Naive thymus-derived CD4-positive, alpha-beta T cell (primary cell): ENCODE measurements around the gene CHCHD6. TPM values are rescaled to one million over a fixed set of nuclear protein-coding genes. Genes with fewer than 3 reads are reported as not detected.

Experiments
- ATAC-seq: fragments of 150-1000 bp; cut with Tn5 transposase; 2 replicates; pipeline ENCODE4 v1.10.0; 2021; ENCODE audit warnings: mild to moderate bottlenecking, moderate library complexity
- CTCF ChIA-PET: fragments of 350-600 bp; sonication (Branson Sonifier 250); formaldehyde crosslinking; loops from one replicate; lab custom pipeline; 2021; ENCODE audit warnings: antibody characterized with exemption; lab: Charles Lee
- POLR2A ChIA-PET: fragments of 350-600 bp; sonication (Branson Sonifier 250); formaldehyde crosslinking; loops from one replicate; lab custom pipeline; 2021; ENCODE audit warnings: antibody characterized with exemption, inconsistent platforms; lab: Charles Lee
- DNase-seq, 9 donors: peaks; one replicate each; pipeline versions ENCODE4 v3.0.0 to v3.0.0-alpha.2; 2020 to 2022; ENCODE audit warnings: mixed read lengths in 1 of 9
- H3K27ac ChIP-seq: one replicate; pipeline ENCODE4 v1.7.0; 2013; ENCODE audit warnings: mild to moderate bottlenecking, low read depth, low read length, moderate library complexity
- H3K27me3 ChIP-seq, 2 donors: one replicate each; pipeline ENCODE4 v1.7.0; 2013; ENCODE audit warnings: low read length in 2 of 2, mild to moderate bottlenecking in 2 of 2, moderate library complexity in 2 of 2; ENCODE audit not compliant: control insufficient read depth in 2 of 2, insufficient read depth in 2 of 2
- H3K36me3 ChIP-seq, 3 experiments: 1 replicate in 2 of 3; 2 replicates in 1 of 3; pipeline ENCODE4 v1.7.0; 2013; ENCODE audit warnings: low read length in 3 of 3, mild to moderate bottlenecking in 3 of 3, moderate library complexity in 1 of 3; ENCODE audit not compliant: insufficient read depth in 3 of 3, control insufficient read depth in 2 of 3
- H3K4me1 ChIP-seq, 2 donors: one replicate each; pipeline ENCODE4 v1.7.0; 2013; ENCODE audit warnings: low read length in 2 of 2, mild to moderate bottlenecking in 2 of 2, moderate library complexity in 1 of 2; ENCODE audit not compliant: control insufficient read depth in 2 of 2, insufficient read depth in 2 of 2
- H3K4me3 ChIP-seq: 2 replicates; pipeline ENCODE4 v1.7.0; 2013; ENCODE audit warnings: mild to moderate bottlenecking, low read length
- H3K9me3 ChIP-seq, 3 experiments: 1 replicate in 2 of 3; 2 replicates in 1 of 3; pipeline ENCODE4 v1.7.0; 2013; ENCODE audit warnings: low read length in 3 of 3; ENCODE audit not compliant: control insufficient read depth in 2 of 3
- H3K27ac Mint-ChIP-seq, 9 donors: one replicate each; pipeline ENCODE4 v1.8.0; 2020 to 2022; ENCODE audit warnings: mixed read lengths in 9 of 9, mild to moderate bottlenecking in 8 of 9, moderate library complexity in 5 of 9, inconsistent platforms in 2 of 9
- H3K27me3 Mint-ChIP-seq, 5 donors: one replicate each; pipeline ENCODE4 v1.8.0; 2021 to 2022; ENCODE audit warnings: mixed read lengths in 5 of 5, mild to moderate bottlenecking in 1 of 5
- H3K36me3 Mint-ChIP-seq, 5 donors: one replicate each; pipeline ENCODE4 v1.8.0; 2020 to 2022; ENCODE audit warnings: mixed read lengths in 5 of 5, mild to moderate bottlenecking in 3 of 5, inconsistent platforms in 1 of 5
- H3K4me1 Mint-ChIP-seq, 7 donors: one replicate each; pipeline ENCODE4 v1.8.0; 2020 to 2022; ENCODE audit warnings: mixed read lengths in 7 of 7, mild to moderate bottlenecking in 3 of 7, inconsistent platforms in 1 of 7
- H3K4me3 Mint-ChIP-seq, 10 donors: one replicate each; pipeline ENCODE4 v1.8.0; 2020 to 2022; ENCODE audit warnings: mild to moderate bottlenecking in 10 of 10, mixed read lengths in 10 of 10, moderate library complexity in 6 of 10, inconsistent platforms in 2 of 10
- H3K9me3 Mint-ChIP-seq, 11 donors: one replicate each; pipeline ENCODE4 v1.8.0; 2020 to 2022; ENCODE audit warnings: mixed read lengths in 11 of 11, mild to moderate bottlenecking in 4 of 11, inconsistent platforms in 1 of 11, moderate library complexity in 1 of 11
- intact Hi-C, 2 donors: fragments of 100-400 bp; cut with micrococcal nuclease; formaldehyde crosslinking; loops; one replicate each; pipeline ENCODE4 v1.15.1; 2023
- polyA plus RNA-seq, 2 donors: library from polyadenylated mRNA; unstranded; fragments of 300-500 nt; fragmentation: Illumina TruSeq; gene quantifications; one replicate each; pipeline ENCODE4 v1.2.3, GENCODE V29; 2021
- total RNA-seq, 6 experiments: library from RNA in 5 of 6; stranded (reverse) in 5 of 6; gene quantifications; 1 replicate in 5 of 6; 2 replicates in 1 of 6; pipeline ENCODE4 v1.2.3 and lab custom pipeline; 2021 to 2026

The CHCHD6 gene
- total and polyA plus RNA-seq, 7 experiments from 2014 or later = 5.4 to 15.1 (median 11.0) TPM

DNA sequence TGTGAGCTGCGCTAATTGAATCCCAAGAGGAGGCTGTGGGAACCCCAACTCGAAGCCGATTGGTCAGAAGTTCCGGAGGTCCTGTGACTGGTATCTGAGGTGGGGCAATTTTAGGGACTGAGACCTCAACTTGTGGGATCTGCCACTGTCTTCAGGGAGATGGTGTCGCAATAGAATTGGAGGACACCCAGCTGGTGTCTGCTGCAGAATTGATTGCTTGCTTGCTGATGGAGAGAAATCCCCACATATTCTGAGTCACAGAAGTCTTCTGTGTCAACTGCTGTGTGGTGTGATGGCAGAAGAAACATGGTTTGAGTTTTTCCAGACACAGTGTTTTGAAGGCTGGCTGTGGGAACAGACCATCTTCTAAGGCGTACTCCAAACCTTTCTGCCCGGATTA is 179.2 kb downstream of the CHCHD6 start:
- ChIA-PET POLR2A (no interaction called here), CTCF (no interaction called here)
- no peak for ATAC-seq
- no peaks in the 10 kb centered on the region for H3K9me3 Mint-ChIP-seq
- H3K36me3 Mint-ChIP-seq = peaks cover 0 to 8% (median 4%) of the 10 kb centered on the region in 5 donors
- Histone ChIP-seq H3K27me3 (no peaks in the 10 kb centered on the region), H3K36me3 (no peaks in the 10 kb centered on the region), H3K9me3 (no peaks in the 10 kb centered on the region), H3K4me3 (no peak overlapping the region), H3K27ac (no peak overlapping the region), H3K4me1 (no peaks in the 10 kb centered on the region)
- intact Hi-C loops = no loop called here
- H3K27me3 Mint-ChIP-seq = no peaks in the 10 kb centered on the region
- peaks cover 0 to 1% (median 0%) of the 10 kb centered on the region in 7 donors for H3K4me1 Mint-ChIP-seq
- DNase-seq = no peak
- no peak overlapping the region for H3K4me3 Mint-ChIP-seq
- H3K27ac Mint-ChIP-seq = no peak overlapping the region

DNA sequence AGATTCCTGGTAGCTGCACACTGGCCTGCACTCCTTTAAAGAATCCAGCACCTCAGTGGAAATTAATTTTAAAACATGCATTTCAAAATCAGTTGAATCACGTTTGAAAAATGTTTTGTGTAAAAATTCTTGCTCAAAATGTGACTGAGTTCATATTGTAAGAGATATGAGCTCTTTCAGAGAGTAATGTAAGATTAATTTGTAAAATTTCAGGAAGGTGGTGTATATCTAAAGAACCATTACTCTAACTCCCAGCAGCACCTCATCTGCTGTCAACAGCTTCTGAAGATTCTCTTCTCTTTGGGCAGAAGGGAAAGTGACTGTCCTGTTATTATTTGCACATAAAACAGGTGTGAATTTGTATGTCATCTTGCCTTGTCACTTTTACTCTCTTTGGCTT is 181.4 kb downstream of the CHCHD6 start:
- ATAC-seq (no peak), DNase-seq (no peak)
- Mint-ChIP-seq H3K9me3 (no peaks in the 10 kb centered on the region), H3K4me3 (no peak overlapping the region), H3K36me3 (peaks cover 0 to 10% (median 5%) of the 10 kb centered on the region in 5 donors), H3K4me1 (peaks cover 0 to 4% (median 0%) of the 10 kb centered on the region in 7 donors), H3K27ac (no peak overlapping the region), H3K27me3 (no peaks in the 10 kb centered on the region)
- ChIA-PET POLR2A (no interaction called here), CTCF (interaction anchor here (0.6 kb wide), 1 partner anchor 519 kb away, joined by 3 read pairs; no protein-coding TSS in a partner anchor)
- intact Hi-C loops = no loop called here
- H3K36me3 ChIP-seq = no peaks in the 10 kb centered on the region
- no peak overlapping the region for H3K27ac ChIP-seq
- H3K4me1 ChIP-seq = no peaks in the 10 kb centered on the region
- H3K9me3 ChIP-seq = no peaks in the 10 kb centered on the region
- H3K27me3 ChIP-seq = no peaks in the 10 kb centered on the region
- no peak overlapping the region for H3K4me3 ChIP-seq

- H3K27ac Mint-ChIP-seq = peak overlapping the region in 1 of 9 donors; percentile 65
- no peak overlapping the region for H3K4me3 Mint-ChIP-seq
- peaks cover 0 to 17% (median 5%) of the 10 kb centered on the region in 5 donors for H3K36me3 Mint-ChIP-seq
- no peak overlapping the region for H3K4me3 ChIP-seq
- DNase-seq (no peak), ATAC-seq (no peak)
- ChIA-PET CTCF (interaction anchor here (0.6 kb wide), 1 partner anchor 519 kb away, joined by 3 read pairs; no protein-coding TSS in a partner anchor), POLR2A (no interaction called here)
- no peaks in the 10 kb centered on the region for H3K9me3 Mint-ChIP-seq
- peaks cover 0 to 4% (median 0%) of the 10 kb centered on the region in 7 donors for H3K4me1 Mint-ChIP-seq
- H3K27me3 Mint-ChIP-seq = no peaks in the 10 kb centered on the region
- no peak overlapping the region for H3K27ac ChIP-seq
- no peaks in the 10 kb centered on the region for H3K4me1 ChIP-seq
- no peaks in the 10 kb centered on the region for H3K27me3 ChIP-seq
- intact Hi-C loops = no loop called here
- no peaks in the 10 kb centered on the region for H3K36me3 ChIP-seq
- H3K9me3 ChIP-seq = no peaks in the 10 kb centered on the region
Observed at GRCh38 chr3:126886217-126886616, 182.2 kb downstream of the CHCHD6 start.

- no peaks in the 10 kb centered on the region for H3K4me1 ChIP-seq
- H3K4me3 ChIP-seq = no peak overlapping the region
- no peaks in the 10 kb centered on the region for H3K9me3 ChIP-seq
- intact Hi-C loops = no loop called here
- no peak overlapping the region for H3K27ac Mint-ChIP-seq
- no peak overlapping the region for H3K4me3 Mint-ChIP-seq
- ChIA-PET POLR2A (interaction anchor here (0.7 kb wide), 1 partner anchor 21 kb away, joined by 3 read pairs; no protein-coding TSS in a partner anchor), CTCF (no interaction called here)
- H3K27ac ChIP-seq = no peak overlapping the region
- no peaks in the 10 kb centered on the region for H3K27me3 Mint-ChIP-seq
- no peaks in the 10 kb centered on the region for H3K27me3 ChIP-seq
- DNase-seq (no peak), ATAC-seq (no peak)
- H3K36me3 Mint-ChIP-seq = peaks cover 0 to 30% (median 5%) of the 10 kb centered on the region in 5 donors
- no peaks in the 10 kb centered on the region for H3K36me3 ChIP-seq
- peaks cover 0 to 4% (median 0%) of the 10 kb centered on the region in 7 donors for H3K4me1 Mint-ChIP-seq
- no peaks in the 10 kb centered on the region for H3K9me3 Mint-ChIP-seq
Observed at GRCh38 chr3:126887686-126888085, 183.6 kb downstream of the CHCHD6 start.

GRCh38 chr3:126888186-126888760 is 184.2 kb downstream of the CHCHD6 start:
- Mint-ChIP-seq H3K27ac (no peak overlapping the region), H3K36me3 (peaks cover 0 to 32% (median 5%) of the 10 kb centered on the region in 5 donors), H3K27me3 (no peaks in the 10 kb centered on the region), H3K4me3 (no peak overlapping the region), H3K9me3 (no peaks in the 10 kb centered on the region), H3K4me1 (peaks cover 0 to 4% (median 0%) of the 10 kb centered on the region in 7 donors)
- DNase-seq (no peak), ATAC-seq (peak; percentile 46)
- no peaks in the 10 kb centered on the region for H3K4me1 ChIP-seq
- H3K27ac ChIP-seq = no peak overlapping the region
- intact Hi-C loops = no loop called here
- CTCF ChIA-PET = no interaction called here
- H3K9me3 ChIP-seq = no peaks in the 10 kb centered on the region
- POLR2A ChIA-PET = interaction anchor here (0.7 kb wide), 1 partner anchor 20 kb away, joined by 3 read pairs; no protein-coding TSS in a partner anchor
- no peaks in the 10 kb centered on the region for H3K27me3 ChIP-seq
- H3K36me3 ChIP-seq = no peaks in the 10 kb centered on the region
- no peak overlapping the region for H3K4me3 ChIP-seq

GRCh38 chr3:126889276-126890201 is 185.5 kb downstream of the CHCHD6 start:
- ATAC-seq (no peak), DNase-seq (no peak)
- no peaks in the 10 kb centered on the region for H3K36me3 ChIP-seq
- intact Hi-C loops = no loop called here
- ChIA-PET CTCF (no interaction called here), POLR2A (no interaction called here)
- H3K4me1 ChIP-seq = no peaks in the 10 kb centered on the region
- no peak overlapping the region for H3K27ac ChIP-seq
- no peak overlapping the region for H3K4me3 ChIP-seq
- Mint-ChIP-seq H3K27ac (no peak overlapping the region), H3K4me1 (peaks cover 0 to 6% (median 0%) of the 10 kb centered on the region in 7 donors), H3K9me3 (no peaks in the 10 kb centered on the region), H3K27me3 (peaks cover 0 to 4% (median 0%) of the 10 kb centered on the region in 5 donors), H3K4me3 (no peak overlapping the region), H3K36me3 (peaks cover 0 to 34% (median 5%) of the 10 kb centered on the region in 5 donors)
- no peaks in the 10 kb centered on the region for H3K9me3 ChIP-seq
- H3K27me3 ChIP-seq = no peaks in the 10 kb centered on the region
